Uterus (tissue), 4 donors: ENCODE measurements around the gene SCUBE3. TPM values are rescaled to one million over a fixed set of nuclear protein-coding genes. Genes with fewer than 3 reads are reported as not detected.

ENCODE experiments used
- DNase-seq, 2 donors: peaks; one replicate each; pipeline ENCODE4 v3.0.0-alpha.2; 2019 to 2020
- H3K27ac ChIP-seq, 2 donors: fragments of 200-600 bp; sonication (generic); 1 replicate in 1 of 2; 2 replicates in 1 of 2; pipeline ENCODE4 v1.5.1; 2016 to 2018
- H3K27me3 ChIP-seq, 2 donors: fragments of 200-600 bp; sonication (generic); one replicate each; pipeline ENCODE4 v1.5.1; 2018 to 2019; ENCODE audit warnings: control low read depth in 1 of 2
- H3K36me3 ChIP-seq, 2 donors: fragments of 200-600 bp; sonication (generic); one replicate each; pipeline ENCODE4 v1.5.1; 2019; ENCODE audit warnings: control low read depth in 1 of 2
- H3K4me1 ChIP-seq, 2 donors: fragments of 200-600 bp; sonication (generic); one replicate each; pipeline ENCODE4 v1.5.1; 2018 to 2019; ENCODE audit warnings: control low read depth in 1 of 2
- H3K4me3 ChIP-seq, 2 donors: fragments of 200-600 bp; sonication (generic); 1 replicate in 1 of 2; 2 replicates in 1 of 2; pipeline ENCODE4 v1.5.1; 2018 to 2019; ENCODE audit warnings: mild to moderate bottlenecking in 1 of 2
- H3K9me3 ChIP-seq, 2 donors: fragments of 200-600 bp; sonication (generic); one replicate each; pipeline ENCODE4 v1.5.1; 2019; ENCODE audit warnings: control low read depth in 1 of 2
- POLR2A ChIP-seq, 2 donors: fragments of 450-650 bp; IDR thresholded peaks; one replicate each; pipeline ENCODE4 v1.6.1; 2016; ENCODE audit warnings: antibody characterized with exemption in 2 of 2, mild to moderate bottlenecking in 1 of 2, moderate library complexity in 1 of 2
- intact Hi-C: fragments of 100-400 bp; cut with DNase I; formaldehyde crosslinking; loops from one replicate; pipeline ENCODE4 v1.15.1; 2023; ENCODE audit warnings: low total_unique reads
- total RNA-seq, 4 donors: library from RNA; depleted of rRNA in 3 of 4; stranded (reverse); fragments of >200 nt in 3 of 4; gene quantifications; one replicate each; pipeline versions ENCODE4 v1.1.0 to v1.2.4, GENCODE V29; 2014 to 2023
- TF ChIP-seq, protein P1 (sequence below), 4 experiments: fragments of 200-600 bp in 2 of 4; fragments of 450-650 bp in 2 of 4; sonication (generic) in 2 of 4; IDR thresholded peaks; one replicate each; pipeline ENCODE4 v1.5.1; 2016 to 2019; ENCODE audit warnings: antibody characterized with exemption in 4 of 4, mild to moderate bottlenecking in 2 of 4, moderate library complexity in 1 of 4
- donor health status: DM: yes; HTN: yes; CAD: no.

SCUBE3 gene
- total RNA-seq, 4 donors from 2014 or later, result 0.61 to 3.3 TPM; not detected in 2

GRCh38 chr6:35191889-35192288 is 21.9 kb upstream of the SCUBE3 start:
- Histone ChIP-seq H3K9me3 (no peaks in the 10 kb centered on the region), H3K4me3 (no peak overlapping the region), H3K27ac (no peak overlapping the region), H3K27me3 (no peaks in the 10 kb centered on the region), H3K4me1 (no peaks in the 10 kb centered on the region), H3K36me3 (no peaks in the 10 kb centered on the region)
- DNase-seq, result no peak
- no peak for TF ChIP-seq POLR2A (IDR thresholded peaks at IDR 0.05)
- TF ChIP-seq, protein P1, sequence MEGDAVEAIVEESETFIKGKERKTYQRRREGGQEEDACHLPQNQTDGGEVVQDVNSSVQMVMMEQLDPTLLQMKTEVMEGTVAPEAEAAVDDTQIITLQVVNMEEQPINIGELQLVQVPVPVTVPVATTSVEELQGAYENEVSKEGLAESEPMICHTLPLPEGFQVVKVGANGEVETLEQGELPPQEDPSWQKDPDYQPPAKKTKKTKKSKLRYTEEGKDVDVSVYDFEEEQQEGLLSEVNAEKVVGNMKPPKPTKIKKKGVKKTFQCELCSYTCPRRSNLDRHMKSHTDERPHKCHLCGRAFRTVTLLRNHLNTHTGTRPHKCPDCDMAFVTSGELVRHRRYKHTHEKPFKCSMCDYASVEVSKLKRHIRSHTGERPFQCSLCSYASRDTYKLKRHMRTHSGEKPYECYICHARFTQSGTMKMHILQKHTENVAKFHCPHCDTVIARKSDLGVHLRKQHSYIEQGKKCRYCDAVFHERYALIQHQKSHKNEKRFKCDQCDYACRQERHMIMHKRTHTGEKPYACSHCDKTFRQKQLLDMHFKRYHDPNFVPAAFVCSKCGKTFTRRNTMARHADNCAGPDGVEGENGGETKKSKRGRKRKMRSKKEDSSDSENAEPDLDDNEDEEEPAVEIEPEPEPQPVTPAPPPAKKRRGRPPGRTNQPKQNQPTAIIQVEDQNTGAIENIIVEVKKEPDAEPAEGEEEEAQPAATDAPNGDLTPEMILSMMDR (IDR thresholded peaks at IDR 0.05), result no peak
- intact Hi-C loops, result no loop called here

GRCh38 chr6:35192301-35192860 is 21.4 kb upstream of the SCUBE3 start:
- Histone ChIP-seq H3K4me1 (no peaks in the 10 kb centered on the region), H3K27ac (no peak overlapping the region), H3K9me3 (no peaks in the 10 kb centered on the region), H3K4me3 (no peak overlapping the region), H3K36me3 (no peaks in the 10 kb centered on the region), H3K27me3 (no peaks in the 10 kb centered on the region)
- intact Hi-C loops, result no loop called here
- TF ChIP-seq POLR2A (IDR thresholded peaks at IDR 0.05), result no peak
- TF ChIP-seq, protein P1 (IDR thresholded peaks at IDR 0.05), result no peak
- DNase-seq, result no peak

DNA sequence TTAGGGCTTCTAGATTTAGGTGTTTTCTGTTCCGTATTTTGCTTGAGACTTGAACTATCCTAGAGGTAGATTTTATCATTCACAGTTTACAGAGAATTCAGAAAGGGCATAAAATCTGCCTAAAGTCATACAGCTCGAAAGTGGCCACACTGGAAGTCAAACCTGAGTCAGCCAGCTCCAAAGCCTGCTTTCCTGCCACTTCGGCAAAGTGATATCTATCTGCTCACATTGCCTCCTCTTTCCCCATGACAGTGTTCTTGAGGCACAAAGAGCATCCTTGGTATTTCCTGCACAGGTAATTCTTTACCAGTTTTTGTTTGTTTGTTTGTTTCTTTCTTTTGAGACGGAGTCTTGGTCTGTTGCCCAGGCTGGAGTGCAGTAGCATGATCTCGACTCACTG is 19.4 kb upstream of the SCUBE3 start:
- H3K4me3 ChIP-seq, result no peak overlapping the region
- H3K4me1 ChIP-seq, result no peaks in the 10 kb centered on the region
- no peak for DNase-seq
- H3K9me3 ChIP-seq, result no peaks in the 10 kb centered on the region
- no peak overlapping the region for H3K27ac ChIP-seq
- no peaks in the 10 kb centered on the region for H3K36me3 ChIP-seq
- intact Hi-C loops, result no loop called here
- no peak for TF ChIP-seq POLR2A (IDR thresholded peaks at IDR 0.05)
- no peaks in the 10 kb centered on the region for H3K27me3 ChIP-seq

GRCh38 chr6:35195120-35195780 is 18.5 kb upstream of the SCUBE3 start:
- intact Hi-C loops, result no loop called here
- H3K9me3 ChIP-seq, result no peaks in the 10 kb centered on the region
- no peaks in the 10 kb centered on the region for H3K36me3 ChIP-seq

GRCh38 chr6:35197196-35197595 is 16.6 kb upstream of the SCUBE3 start:
- intact Hi-C loops, result no loop called here
- TF ChIP-seq POLR2A (IDR thresholded peaks at IDR 0.05), result no peak
- TF ChIP-seq, protein P1 (IDR thresholded peaks at IDR 0.05), result no peak
- H3K27ac ChIP-seq, result no peak overlapping the region
- no peaks in the 10 kb centered on the region for H3K36me3 ChIP-seq
- no peak overlapping the region for H3K4me3 ChIP-seq
- H3K9me3 ChIP-seq, result no peaks in the 10 kb centered on the region
- no peak for DNase-seq
- no peaks in the 10 kb centered on the region for H3K27me3 ChIP-seq
- H3K4me1 ChIP-seq, result no peaks in the 10 kb centered on the region

More at GRCh38 chr6:35195120-35195780, 18.5 kb upstream of the SCUBE3 start:
- no peak for DNase-seq
- TF ChIP-seq, protein P1 (IDR thresholded peaks at IDR 0.05), result no peak
- no peak for TF ChIP-seq POLR2A (IDR thresholded peaks at IDR 0.05)
- Histone ChIP-seq H3K4me1 (no peaks in the 10 kb centered on the region), H3K27ac (no peak overlapping the region), H3K4me3 (no peak overlapping the region), H3K27me3 (no peaks in the 10 kb centered on the region)
